GM23248 (cell line): ENCODE data around the gene VIL1. TPM values are rescaled to one million over a fixed set of nuclear protein-coding genes. Genes with fewer than 3 reads are reported as not detected.

Experiments
- DNase-seq: peaks from one replicate; pipeline ENCODE4 v3.0.0-alpha.2; 2015
- H2AFZ ChIP-seq: fragments of 200-600 bp; sonication (generic); 2 replicates; pipeline ENCODE4 v1.6.1; 2016; ENCODE audit warnings: antibody characterized with exemption
- H3F3A ChIP-seq: fragments of 200-600 bp; sonication (generic); 2 replicates; pipeline ENCODE4 v1.6.1; 2016; ENCODE audit warnings: mild to moderate bottlenecking, antibody characterized with exemption, mixed run types; ENCODE audit not compliant: insufficient read depth
- H3K27ac ChIP-seq: fragments of 200-600 bp; sonication (generic); 2 replicates; pipeline ENCODE4 v1.5.1; 2016; ENCODE audit warnings: mild to moderate bottlenecking
- H3K27me3 ChIP-seq: fragments of 200-600 bp; sonication (generic); replicated peaks from 2 replicates; pipeline ENCODE4 v1.6.1; 2016; ENCODE audit warnings: mild to moderate bottlenecking; ENCODE audit not compliant: insufficient read depth
- H3K36me3 ChIP-seq: fragments of 200-600 bp; sonication (generic); 2 replicates; pipeline ENCODE4 v1.6.1; 2016; ENCODE audit warnings: low read depth, mild to moderate bottlenecking
- H3K4me1 ChIP-seq: fragments of 200-600 bp; sonication (generic); 2 replicates; pipeline ENCODE4 v1.6.1; 2016; ENCODE audit warnings: mild to moderate bottlenecking; ENCODE audit not compliant: insufficient read depth
- H3K4me2 ChIP-seq: fragments of 200-600 bp; sonication (generic); one replicate; pipeline ENCODE4 v1.6.1; 2016; ENCODE audit warnings: mild to moderate bottlenecking; ENCODE audit not compliant: unreplicated experiment
- H3K4me3 ChIP-seq: fragments of 200-600 bp; sonication (generic); 2 replicates; pipeline ENCODE4 v1.5.1; 2016; ENCODE audit warnings: mild to moderate bottlenecking
- H3K79me2 ChIP-seq: fragments of 200-600 bp; sonication (generic); 2 replicates; pipeline ENCODE4 v1.6.1; 2016; ENCODE audit warnings: mild to moderate bottlenecking; ENCODE audit not compliant: insufficient read depth
- H3K9ac ChIP-seq: fragments of 200-600 bp; sonication (generic); 2 replicates; pipeline ENCODE4 v1.6.1; 2016; ENCODE audit warnings: mild to moderate bottlenecking
- H3K9me2 ChIP-seq: fragments of 200-600 bp; sonication (generic); 2 replicates; pipeline ENCODE4 v1.6.1; 2016; ENCODE audit warnings: mixed run types, mild to moderate bottlenecking, moderate library complexity; ENCODE audit not compliant: insufficient read depth
- H3K9me3 ChIP-seq: fragments of 200-600 bp; sonication (generic); one replicate; pipeline ENCODE4 v1.6.1; 2017; ENCODE audit warnings: low read depth
- H4K20me1 ChIP-seq: fragments of 200-600 bp; sonication (generic); 2 replicates; pipeline ENCODE4 v1.6.0; 2016; ENCODE audit not compliant: insufficient read depth
- EZH2 ChIP-seq: fragments of 200-600 bp; sonication (generic); IDR thresholded peaks from 2 replicates; pipeline ENCODE4 v1.6.1; 2018; ENCODE audit warnings: antibody characterized with exemption, mild to moderate bottlenecking; ENCODE audit not compliant: insufficient read depth, poor library complexity, severe bottlenecking
- EZH2phosphoT487 ChIP-seq: fragments of 200-600 bp; sonication (generic); IDR thresholded peaks from 2 replicates; pipeline ENCODE4 v1.6.1; 2018; ENCODE audit warnings: antibody characterized with exemption, moderate library complexity, mild to moderate bottlenecking, low read depth; ENCODE audit not compliant: insufficient read depth
- WGBS, 2 experiments: methylation state at CpG; one replicate each; pipeline ENCODE4 v1.1.6; 2015 to 2017; ENCODE audit warnings: low lambda C conversion rate in 2 of 2, low coverage in 1 of 2; ENCODE audit errors: missing lambda C conversion rate in 2 of 2; 5-methylcytosine and 5-hydroxymethylcytosine counted together
- in situ Hi-C: fragments of 300-500 bp; cut with MboI; formaldehyde crosslinking; loops from 2 replicates; pipeline ENCODE4 v1.15.0; 2020
- polyA plus RNA-seq: library from polyadenylated mRNA; unstranded; fragments of >200 nt; fragmentation: Nextera tagmentation; extraction: Ambion mirVana; gene quantifications from 2 replicates; pipeline ENCODE4 v1.2.1, GENCODE V29; 2016
- total RNA-seq: library from RNA; depleted of rRNA; stranded (reverse); fragments of >200 nt; shearing (Covaris generic); gene quantifications from 2 replicates; pipeline ENCODE4 v1.2.3, GENCODE V29; 2014

Gene VIL1
- total and polyA plus RNA-seq, 2 experiments from 2014 or later = not detected

DNA sequence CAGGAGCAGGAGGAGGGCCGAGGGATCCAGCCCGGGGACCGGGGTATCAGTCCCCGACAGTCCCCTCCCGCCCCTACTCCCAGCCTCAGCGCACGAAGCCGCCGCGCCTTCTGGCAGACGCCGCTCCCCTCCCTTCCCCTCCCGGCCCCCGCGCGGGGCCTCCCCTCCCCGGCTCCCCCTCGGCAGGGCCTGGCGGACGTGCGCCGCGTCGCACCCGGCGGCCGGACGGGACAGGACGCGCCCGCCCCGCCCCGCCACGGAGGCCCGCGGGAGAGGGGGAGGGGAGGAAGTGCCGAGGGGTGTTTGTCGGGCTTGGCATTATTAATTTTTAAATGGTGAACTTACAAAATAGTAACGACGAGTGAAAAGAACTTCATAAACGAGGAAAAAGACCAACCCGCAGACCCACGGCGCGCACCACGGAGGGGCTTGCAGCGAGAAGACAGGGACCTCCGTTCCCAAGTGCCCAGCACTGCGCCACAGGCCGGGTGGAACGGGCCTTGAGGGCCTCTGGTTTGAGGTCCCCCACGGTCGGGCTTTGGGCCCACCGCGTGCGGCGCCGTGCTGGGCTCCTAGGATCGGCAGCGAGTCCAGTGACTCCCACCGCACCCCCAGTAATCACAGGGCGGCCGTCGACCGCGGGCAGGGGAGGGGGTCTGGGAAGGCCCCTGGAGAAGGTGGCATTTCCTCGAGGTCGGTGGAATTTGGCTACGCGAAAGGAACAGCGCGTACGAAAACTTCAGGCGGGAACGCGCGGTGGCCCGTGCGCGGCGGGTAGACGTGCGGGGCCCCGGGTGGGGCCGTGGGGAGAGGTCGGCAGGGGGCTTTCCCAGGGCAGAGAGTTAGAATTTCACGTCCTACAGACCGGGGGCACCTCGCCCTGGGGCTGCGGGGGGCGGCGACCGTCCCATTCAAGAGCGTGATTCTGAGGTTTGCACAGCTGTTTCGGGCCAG is 20.2 kb upstream of the VIL1 start:
- Histone ChIP-seq H3K9me3 (no peaks in the 10 kb centered on the region), H3K27me3 (no peaks in the 10 kb centered on the region), H3F3A (peaks cover 15% of the 10 kb centered on the region), H3K4me2 (peak overlapping the region; percentile 96), H3K79me2 (peaks cover 37% of the 10 kb centered on the region), H3K4me1 (peaks cover 13% of the 10 kb centered on the region; the same call in 1 of the 2 replicates), H3K9me2 (no peaks in the 10 kb centered on the region), H3K9ac (peak overlapping the region; percentile 99), H3K4me3 (peak overlapping the region; percentile 95), H3K27ac (peak overlapping the region; percentile 97), H4K20me1 (no peaks in the 10 kb centered on the region), H3K36me3 (0 out of 2 replicates have a peak, but pooled peaks cover 3% of the 10 kb centered on the region), H2AFZ (peak overlapping the region; percentile 32)
- TF ChIP-seq EZH2phosphoT487 = no peak
- no peak for TF ChIP-seq EZH2
- peak; percentile 91 for DNase-seq
- in situ Hi-C loops = no loop called here
- WGBS, 2 experiments = 1 to 2% methylated on average over 50 to 85 of the region's 95 CpGs

DNA sequence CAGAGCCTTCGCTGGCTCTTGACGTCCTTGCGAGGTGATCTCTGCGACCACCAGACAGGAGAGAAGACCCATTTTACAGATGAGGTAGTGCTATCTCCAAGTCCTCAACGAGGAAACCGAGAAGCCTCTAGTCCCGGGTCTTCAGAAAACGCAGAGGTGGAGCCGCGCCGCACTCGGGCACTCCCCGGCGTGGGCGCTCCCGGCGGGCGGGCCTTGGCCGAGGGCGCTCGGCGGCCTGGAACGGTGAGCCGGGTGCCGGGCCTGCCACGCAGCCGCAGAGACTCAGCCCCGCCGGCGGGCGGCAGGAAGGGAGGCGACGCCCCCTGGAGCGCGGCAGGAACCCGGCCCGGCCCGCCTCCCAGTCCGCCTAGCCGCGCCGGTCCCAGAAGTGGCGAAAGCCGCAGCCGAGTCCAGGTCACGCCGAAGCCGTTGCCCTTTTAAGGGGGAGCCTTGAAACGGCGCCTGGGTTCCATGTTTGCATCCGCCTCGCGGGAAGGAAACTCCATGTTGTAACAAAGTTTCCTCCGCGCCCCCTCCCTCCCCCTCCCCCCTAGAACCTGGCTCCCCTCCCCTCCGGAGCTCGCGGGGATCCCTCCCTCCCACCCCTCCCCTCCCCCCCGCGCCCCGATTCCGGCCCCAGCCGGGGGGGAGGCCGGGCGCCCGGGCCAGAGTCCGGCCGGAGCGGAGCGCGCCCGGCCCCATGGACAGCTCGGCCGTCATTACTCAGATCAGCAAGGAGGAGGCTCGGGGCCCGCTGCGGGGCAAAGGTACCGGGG is 19.3 kb upstream of the VIL1 start, which contains the start of gene CTDSP1:
TSS of gene CTDSP1 (plus strand) at position 478 of the 776 bp plus-strand sequence. CDS start at position 701, 223 bp downstream.
- in situ Hi-C loops = no loop called here
- TF ChIP-seq EZH2phosphoT487 = no peak
- TF ChIP-seq EZH2 = no peak
- Histone ChIP-seq H3K27ac (peak within 1 kb of the TSS; percentile 97), H3K9me3 (no peaks in the 10 kb centered on the region), H2AFZ (peak within 1 kb of the TSS; percentile 62), H3K79me2 (peaks cover 40% of the 10 kb centered on the region), H4K20me1 (no peaks in the 10 kb centered on the region), H3K9ac (peak within 1 kb of the TSS; percentile 99), H3K4me2 (peak within 1 kb of the TSS; percentile 77), H3K36me3 (0 out of 2 replicates have a peak, but pooled peaks cover 3% of the 10 kb centered on the region), H3K4me3 (peak within 1 kb of the TSS; percentile 98), H3K27me3 (no peaks in the 10 kb centered on the region), H3F3A (peaks cover 15% of the 10 kb centered on the region), H3K9me2 (no peaks in the 10 kb centered on the region), H3K4me1 (peaks cover 13% of the 10 kb centered on the region; the same call in 1 of the 2 replicates)
- 0 to 1% methylated on average over 59 to 69 of the region's 78 CpGs for WGBS, 2 experiments
- peak; percentile 99 for DNase-seq

DNA sequence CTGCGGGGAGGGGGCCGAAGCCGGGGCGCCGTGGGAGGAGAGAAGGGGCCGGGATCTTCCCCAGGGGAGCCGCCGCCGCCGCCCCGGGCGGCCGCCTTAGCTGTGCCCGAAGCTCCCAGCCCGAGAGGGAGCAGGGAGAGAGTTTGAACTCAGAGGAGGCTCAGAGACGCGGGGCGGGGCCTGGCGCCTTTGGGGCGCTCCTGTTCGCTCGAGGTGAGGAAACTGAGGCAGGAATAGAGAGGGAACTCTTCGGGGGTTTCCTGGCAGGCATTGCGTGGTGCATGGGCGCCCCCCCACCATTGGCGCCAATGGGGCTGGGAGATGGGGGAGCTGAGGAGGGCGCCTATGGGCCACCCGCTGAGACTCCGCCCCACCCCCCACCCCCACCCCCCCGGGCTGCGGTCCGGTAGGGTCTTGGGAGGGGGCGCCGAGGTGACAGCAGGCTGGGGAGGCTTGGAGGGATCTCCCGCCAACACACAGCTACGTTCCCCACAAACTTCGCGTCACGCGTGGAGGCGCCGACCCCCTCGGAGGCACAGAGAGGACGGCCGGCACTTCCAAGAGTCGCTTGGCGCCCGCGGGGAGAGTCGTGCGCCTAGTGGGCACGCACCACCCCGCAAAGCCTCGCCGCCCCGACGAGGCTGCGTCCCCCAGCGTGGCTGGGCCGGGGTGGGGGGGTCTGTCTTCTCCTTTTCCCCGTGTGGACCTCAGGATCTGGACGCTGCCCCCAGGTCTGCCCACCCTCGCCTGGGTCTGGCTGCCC is 18.6 kb upstream of the VIL1 start:
- peak overlapping the region; percentile 77 for H3K4me2 ChIP-seq
- no peaks in the 10 kb centered on the region for H3K27me3 ChIP-seq
- H3K36me3 ChIP-seq = 0 out of 2 replicates have a peak, but pooled peaks cover 3% of the 10 kb centered on the region
- H2AFZ ChIP-seq = peak overlapping the region; percentile 62
- in situ Hi-C loops = no loop called here
- no peaks in the 10 kb centered on the region for H3K9me3 ChIP-seq
- peak overlapping the region; percentile 98 for H3K4me3 ChIP-seq
- TF ChIP-seq EZH2phosphoT487 = no peak
- no peak for TF ChIP-seq EZH2
- DNase-seq = peak; percentile 68
- peaks cover 40% of the 10 kb centered on the region for H3K79me2 ChIP-seq
- no peaks in the 10 kb centered on the region for H3K9me2 ChIP-seq
- peak overlapping the region; percentile 99 for H3K9ac ChIP-seq
- peaks cover 14% of the 10 kb centered on the region; the same call in 1 of the 2 replicates for H3K4me1 ChIP-seq
- H4K20me1 ChIP-seq = no peaks in the 10 kb centered on the region
- peaks cover 20% of the 10 kb centered on the region for H3F3A ChIP-seq
- 0 to 1% methylated on average over 23 to 52 of the region's 63 CpGs for WGBS, 2 experiments
- H3K27ac ChIP-seq = peak overlapping the region; percentile 91
